Activated CD8-positive, alpha-beta memory T cell treated with anti-CD3 and anti-CD28 coated beads for 1 hour (primary cell): ENCODE data around the gene LACTB.

ENCODE experiments used
- DNase-seq, 2 donors: peaks; one replicate each; pipeline ENCODE4 v3.0.0-alpha.2; 2020; ENCODE audit warnings: low read depth in 1 of 2; ENCODE audit errors: extremely low read depth in 1 of 2

LACTB gene

GRCh38 chr15:63122002-63122875 is 578 bp downstream of the LACTB start:
- DNase-seq, result peak; percentile 25 to 46

- no peak for DNase-seq
These were observed 2.8 kb downstream of the LACTB start for GRCh38 chr15:63124506-63124905.

- DNase-seq, result no peak
These were observed 5.1 kb downstream of the LACTB start for GRCh38 chr15:63126726-63127125.

GRCh38 chr15:63133786-63134185 is 12.1 kb downstream of the LACTB start:
- no peak for DNase-seq

- no peak for DNase-seq
These were observed 12.8 kb downstream of the LACTB start for GRCh38 chr15:63134245-63134985.

GRCh38 chr15:63135281-63135680 is 13.6 kb downstream of the LACTB start:
- no peak for DNase-seq

GRCh38 chr15:63135804-63136203 is 14.1 kb downstream of the LACTB start:
- DNase-seq, result no peak

GRCh38 chr15:63136742-63137141 is 15.1 kb downstream of the LACTB start:
- no peak for DNase-seq

GRCh38 chr15:63140936-63141335 is 19.3 kb downstream of the LACTB start:
- DNase-seq, result no peak

- DNase-seq, result no peak
These were observed 23.8 kb downstream of the LACTB start for GRCh38 chr15:63145426-63145825.

GRCh38 chr15:63146684-63147083 is 25.0 kb downstream of the LACTB start:
- no peak for DNase-seq

GRCh38 chr15:63151665-63152064 is 30.0 kb downstream of the LACTB start:
- no peak for DNase-seq

GRCh38 chr15:63155486-63155885 is 33.8 kb downstream of the LACTB start:
- DNase-seq, result no peak

- no peak for DNase-seq
These were observed 34.5 kb downstream of the LACTB start for GRCh38 chr15:63156086-63156710.

GRCh38 chr15:63156755-63157117 is 35.1 kb downstream of the LACTB start:
- DNase-seq, result no peak

GRCh38 chr15:63157118-63157843 is 35.6 kb downstream of the LACTB start, which contains the start of gene RPS27L:
TSS of gene RPS27L (minus strand) at chr15:63157477. CDS start at chr15:63157405, 72 bp downstream.
- peak; percentile 63 to 76 for DNase-seq

- DNase-seq, result no peak
These were observed 36.3 kb downstream of the LACTB start for GRCh38 chr15:63157891-63158431.

GRCh38 chr15:63160638-63161037 is 39.0 kb downstream of the LACTB start:
- DNase-seq, result no peak

GRCh38 chr15:63163217-63163616 is 41.6 kb downstream of the LACTB start:
- no peak for DNase-seq

- DNase-seq, result no peak
These were observed 43.7 kb downstream of the LACTB start for GRCh38 chr15:63165166-63165859.
